ENCODE data around the gene DEFB123.

- TF ChIP-seq CTCF (IDR thresholded peaks at IDR 0.05), result no peak
- TF ChIP-seq POLR2AphosphoS5 (IDR thresholded peaks at IDR 0.05), result no peak
Measured at GRCh38 chr20:31484001-31484400, 43.6 kb downstream of the DEFB123 start.
